HFF-Myc (cell line): ENCODE data around the gene SEC24A.

Source experiments
- DNase-seq: peaks from one replicate; pipeline ENCODE4 v3.0.0-alpha.2; 2011; ENCODE audit warnings: low read depth; ENCODE audit errors: extremely low read depth
- H3K4me3 ChIP-seq: replicated peaks from 2 replicates; pipeline ENCODE4 v1.5.1; 2011; ENCODE audit warnings: low read depth, mild to moderate bottlenecking, control low read depth, low read length
- CTCF ChIP-seq: IDR thresholded peaks from 2 replicates; pipeline ENCODE4 v1.5.1; 2012; ENCODE audit warnings: mild to moderate bottlenecking, low read depth, low read length, control low read depth; ENCODE audit errors: missing control alignments

The SEC24A gene

DNA sequence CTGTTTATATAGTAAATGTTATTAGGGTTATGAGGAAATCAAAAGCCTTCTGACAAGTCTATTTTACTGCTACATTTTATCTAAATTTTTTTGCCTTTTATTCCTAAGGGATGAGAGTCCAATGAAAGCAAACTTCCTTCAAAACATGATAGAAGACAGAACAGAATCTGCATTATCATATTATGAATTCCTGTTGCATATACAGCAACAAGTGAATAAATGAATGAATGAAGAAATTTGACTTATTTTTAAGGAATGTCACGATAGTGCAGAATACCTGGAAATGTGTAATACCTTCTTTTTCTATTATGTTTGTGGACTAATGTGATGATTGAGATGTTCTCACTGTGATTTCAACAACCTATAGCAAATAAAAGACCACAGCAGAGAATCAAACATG lies 76.3 kb downstream of the SEC24A start:
- no peak for TF ChIP-seq CTCF
- DNase-seq, result no peak
- H3K4me3 ChIP-seq, result no peak overlapping the region

DNA sequence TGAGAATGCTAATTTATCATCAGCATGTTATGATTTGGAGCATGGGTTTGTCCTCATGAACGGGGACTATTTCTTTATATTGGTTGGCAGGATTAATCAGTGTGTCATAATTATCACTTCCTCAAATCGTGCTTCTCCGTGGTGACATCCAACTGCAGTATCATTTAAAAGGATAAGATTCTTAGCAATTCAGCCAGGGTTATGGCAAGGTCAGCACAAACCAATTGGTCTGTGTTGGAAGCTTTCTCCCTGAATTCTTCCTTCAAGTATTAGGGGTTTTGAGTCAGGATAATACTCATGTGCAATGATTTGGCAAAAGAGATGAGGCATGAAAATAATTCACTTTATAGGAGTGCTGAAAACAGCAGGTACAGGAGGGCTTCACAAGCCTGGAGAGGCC lies 84.2 kb downstream of the SEC24A start:
- DNase-seq, result no peak
- H3K4me3 ChIP-seq, result no peak overlapping the region
- TF ChIP-seq CTCF, result no peak

- no peak overlapping the region for H3K4me3 ChIP-seq
- TF ChIP-seq CTCF, result no peak
- DNase-seq, result no peak
Observed at GRCh38 chr5:134735243-134735642, 86.7 kb downstream of the SEC24A start.

DNA sequence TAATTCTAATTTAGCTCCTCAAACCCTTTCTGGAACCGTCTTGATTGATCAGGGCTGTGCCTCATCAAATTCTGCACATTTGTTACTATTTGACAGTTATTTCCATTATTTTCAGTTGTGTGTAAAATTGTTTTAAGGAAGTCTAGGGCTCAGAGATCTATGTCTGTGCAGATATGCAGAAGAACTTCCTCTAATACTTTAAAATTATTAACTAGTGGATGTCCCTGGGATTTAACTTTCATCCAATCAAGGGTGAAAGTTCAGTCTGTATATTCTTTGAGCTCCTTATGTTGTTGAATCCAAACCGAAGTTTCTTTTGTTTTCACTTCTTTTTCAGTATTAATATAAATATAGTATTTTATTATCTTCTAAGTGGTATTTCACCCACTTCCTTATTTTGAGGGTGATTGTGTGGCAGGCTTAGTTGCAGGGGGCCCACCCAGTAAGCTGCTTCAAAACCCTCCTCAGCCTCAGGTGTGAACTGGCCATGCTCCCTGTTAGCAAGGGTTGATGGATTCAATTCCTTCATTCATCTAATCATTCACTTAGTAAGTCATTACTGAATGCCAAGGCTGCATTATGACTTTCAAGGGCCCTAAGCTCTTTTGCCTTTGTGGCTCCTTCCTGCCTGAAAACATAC lies 87.7 kb downstream of the SEC24A start:
- no peak overlapping the region for H3K4me3 ChIP-seq
- DNase-seq, result no peak
- no peak for TF ChIP-seq CTCF

GRCh38 chr5:134738133-134738962 lies 89.8 kb downstream of the SEC24A start, which contains the start of gene CAMLG:
TSS of gene CAMLG (plus strand) at chr5:134738548. CDS start at chr5:134738621, 73 bp downstream.
- DNase-seq, result peak; percentile 91
- H3K4me3 ChIP-seq, result peak within 1 kb of the TSS; percentile 71
- peak; percentile 57 for TF ChIP-seq CTCF

DNA sequence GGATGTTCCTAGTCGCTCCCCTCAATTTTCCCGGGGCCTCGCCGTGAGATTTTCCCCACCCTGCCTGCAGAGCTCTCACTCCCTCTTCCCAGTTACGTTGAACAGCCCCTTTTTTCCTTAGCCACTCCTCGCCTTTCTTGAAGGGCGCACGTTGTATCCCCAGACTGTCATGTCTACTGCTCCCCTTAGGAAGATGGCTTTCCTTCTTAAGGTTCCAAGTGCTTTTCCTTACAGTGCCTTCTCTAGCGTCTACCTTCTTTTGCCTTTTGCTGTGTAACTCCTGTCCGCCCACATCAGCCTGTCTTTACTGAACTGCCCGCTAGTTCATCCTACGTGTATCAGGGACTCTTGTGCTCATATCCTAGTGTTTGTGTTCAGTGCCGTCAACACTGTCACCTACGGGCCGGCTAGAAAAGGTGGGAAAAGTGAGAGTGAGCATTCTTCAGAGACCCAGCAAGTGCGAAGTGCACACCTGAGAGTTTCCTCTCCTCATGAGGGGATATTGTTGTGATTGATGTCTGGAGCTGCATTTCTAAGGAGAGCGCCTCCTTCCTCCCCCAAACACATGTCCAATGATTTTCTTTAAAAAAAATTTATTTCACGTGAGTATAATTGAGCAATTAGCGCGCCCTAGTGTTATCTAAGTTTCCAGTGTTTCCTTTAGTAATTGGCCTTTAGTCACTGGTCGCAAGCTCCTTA lies 90.5 kb downstream of the SEC24A start:
- peak overlapping the region; percentile 71 for H3K4me3 ChIP-seq
- no peak for TF ChIP-seq CTCF
- DNase-seq, result no peak
